ENCODE results near the gene C6orf132. TPM values are rescaled to one million over a fixed set of nuclear protein-coding genes. Genes with fewer than 3 reads are reported as not detected.

The C6orf132 gene
- total RNA-seq, 1 donor from 2014 or later = 1.3 TPM

DNA sequence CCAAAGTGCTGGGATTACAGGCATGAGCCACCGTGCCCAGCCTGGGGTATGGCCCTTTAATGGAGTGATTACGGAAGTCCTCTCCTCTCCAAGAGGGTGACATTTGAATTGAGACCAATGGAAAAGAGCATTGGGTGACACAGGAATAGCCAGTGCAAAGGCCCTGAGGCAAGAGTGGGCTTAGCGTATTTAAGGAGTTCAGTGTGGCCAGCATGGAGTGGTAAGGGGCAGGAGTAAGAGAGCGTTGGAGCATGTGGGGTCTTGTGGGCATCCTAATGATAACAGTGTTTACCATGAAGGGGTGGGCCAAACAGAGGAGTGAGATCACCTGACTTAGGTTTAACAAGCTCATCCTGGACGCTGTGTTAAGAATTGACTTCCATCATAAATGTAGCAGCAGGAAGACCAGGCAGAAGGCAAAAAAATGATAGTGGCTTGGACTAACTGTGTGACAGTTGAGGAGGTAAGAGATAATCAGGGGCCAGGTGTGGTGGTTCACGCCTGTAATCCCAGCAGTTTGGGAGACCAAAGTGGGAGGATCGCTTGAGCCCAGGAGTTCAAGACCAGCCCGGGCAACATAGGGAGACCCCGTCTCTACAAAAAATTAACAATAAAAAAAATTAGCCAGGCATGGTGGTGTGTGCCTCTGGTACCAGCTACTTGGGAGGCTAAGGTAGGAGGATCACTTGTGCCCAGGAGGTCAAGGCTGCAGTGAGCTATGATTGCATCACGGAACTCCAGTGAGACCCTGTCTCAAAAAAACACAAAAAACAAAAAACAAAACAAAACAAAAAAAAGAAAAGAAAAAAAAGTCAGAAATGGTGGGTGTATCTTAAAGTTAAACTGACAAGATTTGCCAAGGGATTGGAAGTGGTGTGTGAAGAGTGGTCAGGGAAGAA lies 51.4 kb downstream of the C6orf132 start:
- no peak for DNase-seq (ENCODE audit: low spot score)
- intact Hi-C loops (cut with DNase I) = no loop called here

DNA sequence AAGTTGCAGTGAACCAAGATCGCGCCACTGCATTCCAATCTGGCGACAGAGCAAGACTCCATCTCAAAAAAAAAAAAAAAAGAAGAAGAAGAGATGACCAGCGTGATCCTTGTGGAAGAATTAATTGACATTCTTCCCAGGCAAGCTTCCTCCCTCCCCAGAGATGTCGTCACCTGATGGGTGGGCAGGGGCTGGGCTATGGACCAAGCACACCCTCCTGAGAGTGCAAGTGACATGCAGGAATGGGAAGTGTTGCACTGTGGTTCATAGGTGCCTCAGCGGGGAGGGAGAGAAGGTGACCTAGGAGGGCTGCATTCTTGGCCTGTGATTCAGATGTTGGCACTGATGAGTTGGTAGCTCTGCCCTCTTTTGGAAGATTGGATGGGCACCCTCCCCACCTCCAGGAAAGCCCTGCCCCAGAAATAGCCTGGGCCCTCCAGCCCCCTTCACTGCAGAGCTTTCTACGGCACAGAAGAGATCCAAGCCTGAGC lies 54.3 kb downstream of the C6orf132 start:
- intact Hi-C loops (cut with DNase I) = no loop called here
- no peak for DNase-seq (ENCODE audit: low spot score)

DNA sequence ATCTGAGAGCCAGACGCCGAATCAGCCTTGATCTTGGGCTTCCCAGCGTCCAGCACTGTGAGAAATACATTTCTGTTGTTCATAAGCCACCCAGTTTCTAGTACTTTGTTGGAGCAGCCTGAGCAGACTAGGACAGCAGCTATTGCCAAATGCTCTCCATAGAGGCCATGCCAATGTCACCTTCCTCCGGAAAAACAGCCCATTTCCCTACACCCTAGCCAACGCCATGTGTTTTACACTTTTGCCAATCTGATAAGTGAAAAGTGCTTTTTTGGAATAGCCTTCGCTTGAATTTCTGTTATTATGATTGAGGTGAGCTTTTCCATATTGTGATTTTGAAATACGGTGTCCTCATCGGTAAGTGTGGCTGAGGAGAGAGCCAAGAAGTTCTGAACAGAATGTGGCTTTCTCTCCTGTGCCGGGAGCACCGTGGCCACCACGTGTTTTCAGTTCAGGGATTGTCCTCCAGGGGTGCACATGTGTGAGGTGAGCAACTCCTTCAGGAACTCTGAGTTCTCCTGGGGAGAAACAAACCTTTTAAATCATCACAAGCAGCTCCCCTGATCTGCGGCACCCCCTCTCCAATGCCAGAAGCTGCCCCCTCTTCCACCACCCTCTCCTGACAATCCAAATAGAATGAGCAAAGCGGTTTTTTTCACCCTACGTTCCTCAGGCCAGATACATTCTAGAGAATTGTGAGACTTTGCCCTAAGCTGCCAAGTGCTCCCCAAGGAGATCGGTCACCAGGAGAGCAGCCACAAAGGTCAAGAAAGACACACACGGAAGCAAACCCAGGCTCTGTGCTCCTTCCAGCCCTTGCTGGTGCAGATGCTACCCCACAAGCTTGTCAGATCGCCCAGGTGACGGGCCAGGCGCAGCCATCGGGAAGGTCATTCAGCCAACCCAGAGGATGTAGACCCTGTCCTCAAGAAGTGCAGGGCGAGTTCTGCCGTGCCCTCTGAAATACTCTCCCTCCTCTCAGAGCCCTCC lies 56.1 kb downstream of the C6orf132 start:
- no peak for DNase-seq (ENCODE audit: low spot score)
- intact Hi-C loops (cut with DNase I) = loop anchor here (1.0 kb wide), 1 partner anchor 18 kb away; no protein-coding TSS in a partner anchor

DNA sequence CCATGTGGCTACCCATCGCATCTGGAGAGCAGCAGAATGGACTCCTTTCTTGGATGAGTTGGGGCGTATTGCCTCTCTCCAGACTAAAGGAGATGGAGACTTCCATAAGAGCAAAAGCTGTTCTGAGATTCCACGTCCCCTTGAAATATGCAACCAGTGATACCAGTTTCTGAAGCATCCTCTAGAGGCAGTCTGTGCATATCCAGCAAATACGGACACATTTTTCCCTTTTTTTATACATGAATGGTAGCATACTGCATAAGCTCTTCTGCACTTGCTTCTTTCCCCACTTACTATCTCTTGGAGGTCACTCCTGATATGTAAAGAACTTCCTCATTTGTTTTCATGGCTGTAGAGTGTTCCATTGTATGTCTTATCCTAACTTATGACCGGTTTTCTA lies 57.5 kb downstream of the C6orf132 start:
- DNase-seq (ENCODE audit: low spot score) = no peak
- intact Hi-C loops (cut with DNase I) = no loop called here

DNA sequence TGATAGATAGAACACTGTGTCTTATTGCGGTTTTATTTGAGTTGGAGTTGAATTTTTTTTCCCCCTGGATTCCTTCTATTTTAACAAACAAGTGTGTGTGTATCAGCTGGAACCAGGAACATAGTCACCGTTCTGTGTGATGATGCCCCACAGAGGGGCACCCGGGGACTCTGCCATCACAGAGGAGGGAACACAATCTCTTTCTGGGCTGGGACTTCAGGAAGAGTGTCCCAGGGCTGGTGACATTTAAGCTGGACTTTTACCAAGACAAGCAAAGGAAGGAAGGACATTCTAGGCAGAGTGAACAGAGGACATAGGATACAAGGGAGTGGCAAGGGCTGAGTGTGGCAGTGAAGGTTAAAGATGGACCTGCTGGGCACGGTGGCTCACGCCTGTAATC lies 58.9 kb downstream of the C6orf132 start:
- intact Hi-C loops (cut with DNase I) = no loop called here
- no peak for DNase-seq (ENCODE audit: low spot score)

DNA sequence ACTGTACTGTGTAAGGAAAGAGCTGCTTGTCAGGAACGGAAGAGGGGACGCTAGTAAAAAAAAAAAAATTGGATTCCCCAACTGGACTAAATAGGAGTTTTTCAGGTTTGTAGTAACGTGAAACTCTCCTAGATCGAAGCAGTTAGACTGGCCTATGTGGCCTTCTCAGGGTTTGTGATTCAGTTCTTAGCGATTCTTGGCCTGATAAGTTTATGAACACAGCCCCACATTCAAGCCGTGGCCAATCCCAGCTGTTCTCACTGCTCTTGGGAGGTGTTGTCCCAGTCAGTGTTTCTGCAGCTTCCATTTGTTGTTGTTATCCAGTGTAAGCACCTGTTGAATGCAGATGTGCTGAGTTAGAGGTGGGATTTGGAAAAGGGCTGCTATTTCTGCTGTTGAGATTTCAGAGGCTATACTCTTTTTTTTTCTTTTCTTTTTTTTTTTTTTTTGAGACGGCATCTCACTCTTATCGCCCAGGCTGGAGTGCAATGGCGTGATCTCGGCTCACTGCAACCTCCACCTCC lies 62.4 kb downstream of the C6orf132 start:
- no peak for DNase-seq (ENCODE audit: low spot score)
- intact Hi-C loops (cut with DNase I) = loop anchor here (5.0 kb wide), 3 partner anchors 37 to 467 kb away; no protein-coding TSS in a partner anchor

DNA sequence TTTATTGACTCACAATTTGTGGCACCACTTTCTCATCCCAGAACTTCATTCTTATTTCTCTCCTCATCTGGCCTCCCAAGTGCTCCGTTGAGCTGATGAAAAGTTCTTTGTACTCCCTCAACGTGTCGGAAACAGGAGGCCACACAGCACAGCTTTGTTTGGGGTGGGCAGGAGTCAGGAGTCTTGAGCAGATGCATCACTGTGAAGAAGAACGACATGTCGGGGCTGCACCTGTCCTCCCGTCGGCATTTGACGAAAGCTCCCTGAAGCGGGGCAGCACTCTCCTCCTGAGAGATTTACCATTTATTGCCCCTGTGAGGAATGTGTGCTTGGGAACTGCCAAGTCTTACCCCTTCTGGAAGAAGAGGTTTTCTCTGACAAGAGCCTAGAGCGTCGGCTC lies 64.0 kb downstream of the C6orf132 start:
- DNase-seq (ENCODE audit: low spot score) = no peak
- intact Hi-C loops (cut with DNase I) = loop anchor here (5.0 kb wide), 3 partner anchors 39 to 469 kb away; no protein-coding TSS in a partner anchor

DNA sequence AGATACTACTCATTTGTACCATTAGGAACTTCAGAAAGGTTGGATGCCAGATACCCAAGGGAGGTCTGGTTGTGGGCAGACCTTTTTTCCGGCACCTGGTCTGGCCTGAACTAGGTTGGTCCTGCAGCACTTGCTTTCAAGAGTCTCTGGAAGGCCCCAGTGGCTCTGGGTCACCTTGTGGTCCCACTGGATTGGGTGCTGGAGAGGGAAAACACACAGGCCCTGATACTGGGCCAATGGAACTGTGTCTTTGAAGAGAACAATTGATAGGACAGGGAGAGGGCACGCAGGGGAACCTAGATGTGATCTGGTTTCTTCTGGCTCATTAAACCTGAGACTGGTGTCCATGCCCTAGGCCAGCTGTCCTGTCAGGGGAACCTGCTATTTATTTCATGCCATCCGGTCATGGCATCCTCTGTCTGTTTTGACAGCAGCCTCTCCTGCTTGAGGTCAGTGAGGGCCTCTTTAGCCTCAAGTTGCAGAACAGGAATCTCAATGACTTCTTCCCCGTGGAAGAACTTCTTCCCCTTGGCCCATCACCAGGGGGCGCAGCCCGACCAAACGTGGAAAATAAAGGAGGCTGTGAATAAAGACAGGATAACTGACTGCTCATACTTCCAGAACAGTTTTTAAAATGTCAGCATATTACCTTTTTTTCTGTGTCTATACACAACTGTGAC lies 67.1 kb downstream of the C6orf132 start:
- intact Hi-C loops (cut with DNase I) = loop anchor here (1.0 to 5.0 kb wide), 4 partner anchors 42 to 472 kb away; no protein-coding TSS in a partner anchor
- DNase-seq (ENCODE audit: low spot score) = no peak

DNA sequence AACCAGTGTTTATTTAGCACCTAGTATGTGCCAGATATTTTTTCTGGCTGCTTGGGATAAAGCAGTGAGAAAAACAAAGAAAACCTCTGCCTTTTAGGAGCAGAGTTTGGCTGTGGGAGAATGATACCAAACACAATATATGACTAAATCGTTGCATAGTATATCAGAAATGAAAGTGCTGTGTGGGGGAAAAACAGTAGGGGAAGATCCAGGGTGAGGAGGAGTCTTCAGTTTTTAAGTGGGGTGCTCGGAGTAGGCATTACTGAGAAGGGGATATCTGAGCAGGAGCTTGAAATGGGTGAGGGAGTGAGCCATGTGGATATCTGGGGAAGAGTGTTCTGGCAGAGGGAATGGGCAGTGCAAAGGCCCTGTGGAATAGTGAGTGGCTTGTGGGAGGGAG lies 69.1 kb downstream of the C6orf132 start:
- intact Hi-C loops (cut with DNase I) = no loop called here
- DNase-seq (ENCODE audit: low spot score) = no peak

DNA sequence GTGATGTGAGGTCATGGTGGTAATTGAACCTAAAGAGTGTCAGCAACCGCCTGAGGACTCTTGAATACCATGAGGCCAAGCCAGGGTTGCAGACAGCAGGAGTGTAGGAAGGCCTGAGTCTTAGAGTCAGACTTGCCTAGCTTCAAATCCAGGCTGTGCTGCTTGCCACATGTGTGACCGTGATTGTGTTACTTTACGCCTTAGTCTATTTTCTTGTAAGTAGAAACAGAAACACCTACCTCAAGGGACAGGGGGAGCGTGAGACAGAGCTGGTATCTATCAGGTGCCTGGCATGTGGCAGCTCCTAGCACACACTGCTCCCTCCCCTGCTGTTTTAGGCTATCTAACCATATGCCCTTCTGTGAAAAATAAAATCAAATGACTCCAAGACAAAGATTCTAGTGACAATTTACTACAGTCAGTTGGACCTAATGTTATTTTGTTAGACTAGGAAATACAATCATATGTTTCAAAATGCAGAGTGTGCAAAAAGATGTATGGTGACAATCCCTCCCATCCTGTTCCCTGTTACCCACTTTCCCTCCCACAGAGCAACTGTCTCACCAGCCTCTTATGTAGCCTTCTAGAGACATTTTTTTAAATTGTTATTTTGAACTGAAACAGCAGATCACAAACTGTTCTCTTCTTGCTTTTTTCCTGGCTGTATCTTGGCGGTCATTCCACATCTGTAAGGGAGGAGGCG lies 70.4 kb downstream of the C6orf132 start:
- no peak for DNase-seq (ENCODE audit: low spot score)
- intact Hi-C loops (cut with DNase I) = no loop called here

DNA sequence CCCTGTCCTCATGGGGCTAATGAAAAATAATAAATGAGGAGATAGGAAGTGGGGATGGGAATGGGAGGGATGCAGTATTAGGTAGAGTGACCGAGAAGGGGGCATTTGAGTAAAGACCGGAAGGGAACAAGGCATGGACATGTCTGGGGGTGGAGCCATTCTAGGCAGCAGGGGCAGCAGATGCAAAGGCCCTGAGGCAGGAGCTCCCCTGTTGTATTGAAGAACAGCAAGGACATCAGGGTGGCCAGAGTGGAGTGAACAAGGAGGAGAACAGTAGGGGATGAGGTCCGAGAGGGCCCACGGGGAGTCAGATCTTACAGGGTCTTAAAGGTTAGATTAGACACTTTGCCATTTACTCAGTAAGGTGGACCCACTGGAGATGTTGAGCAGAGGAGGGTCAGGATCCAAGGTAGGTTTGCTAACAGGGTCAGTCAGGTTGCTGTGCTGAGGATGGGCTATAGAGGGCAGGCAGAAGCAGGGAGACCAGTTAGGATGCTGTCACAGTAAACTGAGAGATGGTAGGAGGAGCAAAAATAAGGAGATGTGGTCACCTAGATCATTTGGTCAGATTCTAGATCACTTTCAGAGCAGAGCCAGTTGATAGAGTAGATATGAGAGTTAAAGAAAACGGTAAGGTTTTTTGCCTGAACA lies 73.4 kb downstream of the C6orf132 start:
- intact Hi-C loops (cut with DNase I) = loop anchor here (1.0 kb wide), 1 partner anchor 17 kb away; no protein-coding TSS in a partner anchor
- DNase-seq (ENCODE audit: low spot score) = no peak

DNA sequence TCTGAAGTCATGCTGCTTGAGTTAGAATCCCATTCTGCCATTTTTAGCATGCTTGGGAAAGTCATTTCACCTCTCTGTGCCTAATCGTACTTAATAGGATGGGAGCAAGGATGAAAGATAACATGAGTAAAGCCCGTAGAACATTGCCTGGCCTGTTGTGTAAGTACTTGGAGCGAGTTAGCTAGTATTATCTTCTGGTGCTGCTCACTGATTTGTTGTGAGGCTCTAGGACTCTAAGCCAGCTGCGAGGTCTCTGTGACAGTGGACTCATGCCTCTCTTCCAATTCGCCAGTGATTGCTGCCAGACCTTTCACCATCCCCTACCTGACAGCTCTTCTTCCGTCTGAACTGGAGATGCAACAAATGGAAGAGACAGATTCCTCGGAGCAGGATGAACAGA lies 74.2 kb downstream of the C6orf132 start:
- intact Hi-C loops (cut with DNase I) = loop anchor here (1.0 kb wide), 1 partner anchor 18 kb away; no protein-coding TSS in a partner anchor
- no peak for DNase-seq (ENCODE audit: low spot score)

DNA sequence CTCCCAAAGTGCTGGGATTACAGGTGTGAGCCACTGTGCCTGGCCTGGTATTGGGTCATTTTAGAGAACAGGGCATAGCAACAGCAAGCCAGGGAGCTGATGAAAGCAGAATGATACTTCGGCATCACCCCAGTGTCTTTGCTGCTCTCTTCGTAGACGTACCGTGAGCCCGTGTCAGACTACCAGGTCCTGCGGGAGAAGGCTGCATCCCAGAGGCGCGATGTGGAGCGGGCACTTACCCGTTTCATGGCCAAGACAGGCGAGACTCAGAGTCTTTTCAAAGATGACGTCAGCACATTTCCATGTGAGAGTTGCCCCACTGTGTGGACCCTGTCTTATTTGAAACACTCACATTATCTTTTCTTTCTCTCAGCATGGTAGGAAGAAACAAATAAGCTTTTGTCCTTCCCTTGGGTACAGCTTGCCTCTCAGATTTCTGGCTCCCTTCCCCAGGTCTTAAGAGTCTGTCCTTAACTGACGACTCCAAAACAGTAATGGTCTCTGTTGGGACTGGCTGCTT lies 76.2 kb downstream of the C6orf132 start:
- no peak for DNase-seq (ENCODE audit: low spot score)
- intact Hi-C loops (cut with DNase I) = no loop called here

DNA sequence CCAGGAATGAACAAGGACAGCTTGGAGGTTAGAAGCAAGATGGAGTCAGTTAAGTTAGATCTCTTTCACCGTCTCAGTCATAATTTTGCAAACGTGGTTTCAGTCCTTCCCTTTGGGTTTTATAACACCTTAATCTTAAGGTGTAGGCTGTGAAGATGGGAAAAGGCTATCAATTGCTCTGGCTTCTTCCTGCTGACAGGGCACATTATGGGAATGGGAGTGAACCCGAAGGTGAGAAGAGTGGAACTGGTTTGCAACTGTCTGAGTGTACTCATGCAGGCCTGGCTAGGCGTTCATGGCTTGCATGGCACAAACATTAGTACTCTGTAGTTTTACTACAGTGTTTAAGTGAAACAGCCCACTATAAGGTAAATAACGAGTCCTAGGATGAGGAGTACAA lies 82.7 kb downstream of the C6orf132 start:
- intact Hi-C loops (cut with DNase I) = no loop called here
- no peak for DNase-seq (ENCODE audit: low spot score)

DNA sequence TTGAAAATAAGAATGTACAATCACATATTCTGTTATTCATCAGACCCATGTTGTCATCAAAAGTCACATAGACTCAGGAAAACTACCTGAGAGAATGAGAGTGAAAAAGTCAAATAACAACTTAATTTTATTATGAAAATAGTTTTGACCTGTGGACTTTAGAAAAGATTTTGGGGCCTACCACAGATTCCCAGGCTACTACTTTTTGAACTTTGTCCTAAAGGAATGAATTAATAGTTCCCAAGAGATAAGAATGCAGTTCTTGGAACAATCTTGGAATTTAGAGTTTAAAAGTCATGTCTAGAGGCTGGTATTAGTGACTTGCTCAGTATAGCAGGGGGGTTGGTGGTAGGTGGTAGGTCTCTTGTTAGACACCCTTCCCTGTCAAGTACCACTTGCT lies 88.8 kb downstream of the C6orf132 start:
- no peak for DNase-seq (ENCODE audit: low spot score)
- intact Hi-C loops (cut with DNase I) = no loop called here

DNA sequence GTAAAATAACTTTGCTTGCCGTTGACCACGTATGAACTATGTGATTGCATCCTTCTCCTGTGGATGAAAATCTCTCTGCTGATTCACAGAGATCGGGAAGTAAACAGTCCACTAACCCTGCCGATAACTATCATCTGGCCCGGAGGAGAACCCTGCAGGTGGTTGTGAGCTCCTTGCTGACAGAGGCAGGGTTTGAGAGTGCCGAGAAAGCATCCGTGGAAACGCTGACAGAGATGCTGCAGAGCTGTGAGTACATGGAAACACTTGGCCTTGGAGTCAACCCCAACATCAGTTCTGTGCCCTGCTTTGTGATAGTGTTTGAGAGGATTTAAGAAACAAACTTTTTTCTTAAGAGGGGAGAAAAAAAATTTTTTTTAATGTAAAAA lies 91.2 kb downstream of the C6orf132 start:
- intact Hi-C loops (cut with DNase I) = no loop called here
- no peak for DNase-seq (ENCODE audit: low spot score)

Measured in cardiac septum (tissue), 1 donor.